ENCODE measurements around the gene OR4K1.
"Not testable (repeated sequence)": the region's sequence is repeated elsewhere in the genome, so short reads cannot be mapped to it uniquely, and the experiment has no call there.

The OR4K1 gene

GRCh38 chr14:19917955-19918518, 12.7 kb upstream of the OR4K1 start:
- Histone ChIP-seq H3K27me3 (ENCODE audit: insufficient read depth, insufficient read length) (no peaks in the 10 kb centered on the region), H3K4me1 (ENCODE audit: insufficient read depth, insufficient read length) (no peaks in the 10 kb centered on the region), H3K9ac (ENCODE audit: insufficient read length, low read depth) (no peak overlapping the region), H3K4me3 (ENCODE audit: insufficient read length, low read depth) (no peak overlapping the region), H3K36me3 (ENCODE audit: insufficient read depth, insufficient read length, low read length) (no peaks in the 10 kb centered on the region), H3K9me3 (ENCODE audit: insufficient read depth, low read length) (no peaks in the 10 kb centered on the region)
- no peak for TF ChIP-seq ZNF274 (IDR thresholded peaks at IDR 0.05; ENCODE audit: low read depth, low read length)
- TF ChIP-seq YY1 (IDR thresholded peaks at IDR 0.05; ENCODE audit: insufficient read depth, insufficient read length) = no peak
- no peak for TF ChIP-seq SUZ12 (IDR thresholded peaks at IDR 0.05; ENCODE audit: extremely low read depth, insufficient read depth, insufficient read length)
- DNase-seq (ENCODE audit: low read depth, low spot score) = no peak

GRCh38 chr14:19918553-19919264, 12.0 kb upstream of the OR4K1 start:
- Histone ChIP-seq H3K36me3 (ENCODE audit: insufficient read depth, insufficient read length, low read length) (no peaks in the 10 kb centered on the region), H3K27me3 (ENCODE audit: insufficient read depth, insufficient read length) (no peaks in the 10 kb centered on the region), H3K4me3 (ENCODE audit: insufficient read length, low read depth) (no peak overlapping the region), H3K9me3 (ENCODE audit: insufficient read depth, low read length) (no peaks in the 10 kb centered on the region), H3K9ac (ENCODE audit: insufficient read length, low read depth) (no peak overlapping the region), H3K4me1 (ENCODE audit: insufficient read depth, insufficient read length) (no peaks in the 10 kb centered on the region)
- DNase-seq (ENCODE audit: low read depth, low spot score) = no peak
- TF ChIP-seq ZNF274 (IDR thresholded peaks at IDR 0.05; ENCODE audit: low read depth, low read length) = no peak
- TF ChIP-seq YY1 (IDR thresholded peaks at IDR 0.05; ENCODE audit: insufficient read depth, insufficient read length) = no peak
- no peak for TF ChIP-seq SUZ12 (IDR thresholded peaks at IDR 0.05; ENCODE audit: extremely low read depth, insufficient read depth, insufficient read length)

GRCh38 chr14:19920021-19920657, 10.6 kb upstream of the OR4K1 start, which contains the start of gene OR4K5:
Gene OR4K5 (plus strand): TSS chr14:19920607. CDS start chr14:19920607, 0 bp downstream.
- H3K27me3 ChIP-seq (ENCODE audit: insufficient read depth, insufficient read length) = no peaks in the 10 kb centered on the region
- no peaks in the 10 kb centered on the region for H3K9me3 ChIP-seq (ENCODE audit: insufficient read depth, low read length)
- no peak for DNase-seq (ENCODE audit: low read depth, low spot score)
- no peak within 1 kb of the TSS for H3K9ac ChIP-seq (ENCODE audit: insufficient read length, low read depth)
- H3K4me3 ChIP-seq (ENCODE audit: insufficient read length, low read depth) = no peak within 1 kb of the TSS
- no peaks in the 10 kb centered on the region for H3K4me1 ChIP-seq (ENCODE audit: insufficient read depth, insufficient read length)
- TF ChIP-seq SUZ12 (IDR thresholded peaks at IDR 0.05; ENCODE audit: extremely low read depth, insufficient read depth, insufficient read length) = no peak
- TF ChIP-seq ZNF274 (IDR thresholded peaks at IDR 0.05; ENCODE audit: low read depth, low read length) = no peak
- TF ChIP-seq YY1 (IDR thresholded peaks at IDR 0.05; ENCODE audit: insufficient read depth, insufficient read length) = no peak
- no peaks in the 10 kb centered on the region for H3K36me3 ChIP-seq (ENCODE audit: insufficient read depth, insufficient read length, low read length)

GRCh38 chr14:19941668-19942067, 11.0 kb downstream of the OR4K1 start:
- no peak overlapping the region for H3K4me3 ChIP-seq (ENCODE audit: insufficient read length, low read depth)
- TF ChIP-seq SUZ12 (IDR thresholded peaks at IDR 0.05; ENCODE audit: extremely low read depth, insufficient read depth, insufficient read length) = no peak
- no peak for TF ChIP-seq YY1 (IDR thresholded peaks at IDR 0.05; ENCODE audit: insufficient read depth, insufficient read length)
- no peak for TF ChIP-seq ZNF274 (IDR thresholded peaks at IDR 0.05; ENCODE audit: low read depth, low read length)
- H3K9me3 ChIP-seq (ENCODE audit: insufficient read depth, low read length) = no peaks in the 10 kb centered on the region
- no peaks in the 10 kb centered on the region for H3K36me3 ChIP-seq (ENCODE audit: insufficient read depth, insufficient read length, low read length)
- H3K27me3 ChIP-seq (ENCODE audit: insufficient read depth, insufficient read length) = no peaks in the 10 kb centered on the region
- DNase-seq (ENCODE audit: low read depth, low spot score) = no peak
- no peaks in the 10 kb centered on the region for H3K4me1 ChIP-seq (ENCODE audit: insufficient read depth, insufficient read length)
- H3K9ac ChIP-seq (ENCODE audit: insufficient read length, low read depth) = no peak overlapping the region

- H3K4me3 ChIP-seq (ENCODE audit: insufficient read length, low read depth) = no peak overlapping the region
These were observed 16.8 kb downstream of the OR4K1 start for GRCh38 chr14:19947413-19948090.

GRCh38 chr14:19949218-19949617, 18.5 kb downstream of the OR4K1 start:
- no peaks in the 10 kb centered on the region for H3K36me3 ChIP-seq (ENCODE audit: insufficient read depth, insufficient read length, low read length)
- H3K27me3 ChIP-seq (ENCODE audit: insufficient read depth, insufficient read length) = no peaks in the 10 kb centered on the region
- no peak overlapping the region for H3K4me3 ChIP-seq (ENCODE audit: insufficient read length, low read depth)
- no peak overlapping the region for H3K9ac ChIP-seq (ENCODE audit: insufficient read length, low read depth)
- no peak for DNase-seq (ENCODE audit: low read depth, low spot score)
- no peak for TF ChIP-seq ZNF274 (IDR thresholded peaks at IDR 0.05; ENCODE audit: low read depth, low read length)
- TF ChIP-seq SUZ12 (IDR thresholded peaks at IDR 0.05; ENCODE audit: extremely low read depth, insufficient read depth, insufficient read length) = no peak
- no peak for TF ChIP-seq YY1 (IDR thresholded peaks at IDR 0.05; ENCODE audit: insufficient read depth, insufficient read length)
- H3K9me3 ChIP-seq (ENCODE audit: insufficient read depth, low read length) = 0 out of 2 replicates have a peak, but pooled peaks cover 4% of the 10 kb centered on the region
- H3K4me1 ChIP-seq (ENCODE audit: insufficient read depth, insufficient read length) = no peaks in the 10 kb centered on the region

More at GRCh38 chr14:19947413-19948090, 16.8 kb downstream of the OR4K1 start:
- no peak for TF ChIP-seq YY1 (IDR thresholded peaks at IDR 0.05; ENCODE audit: insufficient read depth, insufficient read length)
- no peak for TF ChIP-seq SUZ12 (IDR thresholded peaks at IDR 0.05; ENCODE audit: extremely low read depth, insufficient read depth, insufficient read length)
- TF ChIP-seq ZNF274 (IDR thresholded peaks at IDR 0.05; ENCODE audit: low read depth, low read length) = no peak
- no peaks in the 10 kb centered on the region for H3K36me3 ChIP-seq (ENCODE audit: insufficient read depth, insufficient read length, low read length)
- H3K9me3 ChIP-seq (ENCODE audit: insufficient read depth, low read length) = no peaks in the 10 kb centered on the region
- H3K27me3 ChIP-seq (ENCODE audit: insufficient read depth, insufficient read length) = no peaks in the 10 kb centered on the region
- H3K9ac ChIP-seq (ENCODE audit: insufficient read length, low read depth) = no peak overlapping the region
- H3K4me1 ChIP-seq (ENCODE audit: insufficient read depth, insufficient read length) = no peaks in the 10 kb centered on the region
- DNase-seq (ENCODE audit: low read depth, low spot score) = no peak

- H3K9me3 ChIP-seq (ENCODE audit: insufficient read depth, low read length); H3K9ac ChIP-seq (ENCODE audit: insufficient read length, low read depth); H3K27me3 ChIP-seq (ENCODE audit: insufficient read depth, insufficient read length); DNase-seq (ENCODE audit: low read depth, low spot score); H3K36me3 ChIP-seq (ENCODE audit: insufficient read depth, insufficient read length, low read length); H3K4me1 ChIP-seq (ENCODE audit: insufficient read depth, insufficient read length); H3K4me3 ChIP-seq (ENCODE audit: insufficient read length, low read depth): not testable (repeated sequence)
These were observed 39.0 kb downstream of the OR4K1 start for GRCh38 chr14:19969735-19970134.
